Measurements from ENCODE around the gene TCF19. TPM values are rescaled to one million over a fixed set of nuclear protein-coding genes. Genes with fewer than 3 reads are reported as not detected.
A peak's percentile ranks its signal among the peaks of the same experiment; 100 is the strongest.
"Not testable (repeated sequence)": the region's sequence is repeated elsewhere in the genome, so short reads cannot be mapped to it uniquely, and the experiment has no call there.

TCF19 gene
- total RNA-seq, 1 experiment from 2014 or later, result 12.7 TPM

DNA sequence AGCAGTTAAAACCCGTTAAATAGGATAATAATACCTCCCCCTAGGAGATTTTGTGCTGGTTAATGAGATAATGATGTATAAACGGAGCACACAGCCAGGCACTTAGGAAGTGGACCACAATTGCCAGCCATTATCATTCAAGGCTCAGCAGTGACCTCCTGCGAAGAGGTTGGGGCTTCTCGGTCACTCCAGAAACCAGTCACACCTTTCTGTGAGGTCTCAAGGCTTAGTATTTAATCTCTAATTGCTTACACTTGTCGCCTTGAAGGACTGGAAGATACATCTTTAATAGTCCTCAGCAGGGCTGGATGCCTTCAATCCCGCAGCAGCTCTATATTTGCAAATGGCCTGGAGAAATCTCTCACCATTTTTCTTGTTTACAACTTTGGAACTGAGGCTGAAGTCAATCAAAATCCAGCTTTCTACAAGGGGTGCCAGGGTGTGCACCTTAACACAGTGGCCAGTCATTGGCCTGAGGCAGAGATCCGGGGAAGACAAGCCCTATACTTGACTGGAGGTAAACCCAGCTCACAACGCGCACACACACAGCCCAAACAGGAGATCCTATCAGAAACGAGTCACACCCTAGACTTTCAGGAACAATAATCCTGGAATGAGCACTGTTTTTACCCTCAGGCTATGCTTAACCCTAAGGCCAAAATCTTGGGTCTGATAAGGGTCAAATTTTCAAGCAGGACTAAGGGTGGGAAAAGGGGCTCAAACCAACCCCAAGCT is 10.9 kb downstream of the TCF19 start (continued):
- TF ChIP-seq KAT7 (CRISPR knock-in tag; IDR thresholded peaks at IDR 0.05; ENCODE audit: borderline replicate concordance) (no peak), ELF4 (CRISPR knock-in tag; IDR thresholded peaks at IDR 0.05; ENCODE audit: low read depth) (no peak), SOX15 (CRISPR knock-in tag; IDR thresholded peaks at IDR 0.05) (no peak), MYBL2 (CRISPR knock-in tag; IDR thresholded peaks at IDR 0.05) (no peak), ETV6 (CRISPR knock-in tag; IDR thresholded peaks at IDR 0.05) (no peak), JUN (CRISPR knock-in tag; IDR thresholded peaks at IDR 0.05) (no peak), NFATC4 (CRISPR knock-in tag; IDR thresholded peaks at IDR 0.05) (no peak), NR1H2 (CRISPR knock-in tag; IDR thresholded peaks at IDR 0.05) (no peak), ZNF317 (CRISPR knock-in tag; IDR thresholded peaks at IDR 0.05; ENCODE audit: borderline replicate concordance, low read depth) (no peak)
- TF ChIP-seq, protein P1, sequence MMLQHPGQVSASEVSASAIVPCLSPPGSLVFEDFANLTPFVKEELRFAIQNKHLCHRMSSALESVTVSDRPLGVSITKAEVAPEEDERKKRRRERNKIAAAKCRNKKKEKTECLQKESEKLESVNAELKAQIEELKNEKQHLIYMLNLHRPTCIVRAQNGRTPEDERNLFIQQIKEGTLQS (CRISPR knock-in tag; conservative IDR thresholded peaks at IDR 0.05), result no peak

DNA sequence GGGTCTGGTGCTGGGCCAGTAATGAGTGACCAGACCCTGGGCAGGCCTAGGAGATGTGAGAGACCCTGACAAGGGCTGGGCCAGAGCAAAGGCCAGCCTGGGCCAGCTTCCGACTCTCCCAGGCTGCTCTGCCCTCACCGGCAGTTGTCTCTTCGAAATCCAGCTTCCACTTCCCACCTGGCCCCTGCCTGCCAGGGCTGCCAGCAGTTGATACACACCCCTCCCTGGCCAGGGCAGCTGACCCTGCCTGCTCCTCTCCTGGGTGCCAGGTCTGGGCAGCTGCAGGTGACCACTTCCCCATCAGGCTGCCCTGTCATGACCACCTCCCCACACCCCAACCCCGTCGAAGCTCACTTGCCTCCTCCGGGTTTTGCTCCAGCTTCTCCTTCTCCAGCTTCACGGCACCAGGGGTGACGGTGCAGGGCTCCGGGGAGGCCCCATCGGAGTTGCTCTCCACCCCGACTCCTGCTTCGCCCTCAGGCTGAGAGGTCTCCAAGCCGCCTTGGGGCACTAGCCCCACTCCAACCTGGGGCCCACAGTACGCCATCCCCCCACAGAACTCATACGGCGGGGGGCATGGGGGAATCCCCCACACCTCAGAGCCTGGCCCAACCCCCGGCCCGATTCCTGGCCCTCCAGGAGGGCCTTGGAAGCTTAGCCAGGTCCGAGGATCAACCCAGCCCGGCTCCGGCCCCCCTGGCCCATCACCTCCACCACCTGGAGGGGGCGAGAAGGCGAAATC is 11.6 kb downstream of the TCF19 start:
- Mint-ChIP-seq H3K36me3 (peaks cover 45% of the 10 kb centered on the region), H3K4me1 (peaks cover 65% of the 10 kb centered on the region), H3K27ac (peak overlapping the region; percentile 72), H3K4me3 (peak overlapping the region; percentile 97)
- not testable (repeated sequence) for DNase-seq (ENCODE audit: low spot score); H3K9me3 Mint-ChIP-seq; ATAC-seq; H3K27me3 Mint-ChIP-seq (ENCODE audit: low read depth)
- CTCF ChIA-PET, result interaction anchor here (0.9 to 4.8 kb wide), 5 partner anchors 11 to 197 kb away, joined by 4 to 60 read pairs (median 6); partner anchors contain the start of gene TCF19
- 0 out of 2 replicates have a peak, but pooled peaks have one; percentile 13 for TF ChIP-seq FOXP1 (CRISPR knock-in tag; IDR thresholded peaks at IDR 0.05; ENCODE audit: borderline replicate concordance)
- POLR2A ChIA-PET, result interaction anchor here (0.8 to 1.3 kb wide), 2 partner anchors 11 to 20 kb away, joined by 3 to 8 read pairs; partner anchors contain the start of gene TCF19

DNA sequence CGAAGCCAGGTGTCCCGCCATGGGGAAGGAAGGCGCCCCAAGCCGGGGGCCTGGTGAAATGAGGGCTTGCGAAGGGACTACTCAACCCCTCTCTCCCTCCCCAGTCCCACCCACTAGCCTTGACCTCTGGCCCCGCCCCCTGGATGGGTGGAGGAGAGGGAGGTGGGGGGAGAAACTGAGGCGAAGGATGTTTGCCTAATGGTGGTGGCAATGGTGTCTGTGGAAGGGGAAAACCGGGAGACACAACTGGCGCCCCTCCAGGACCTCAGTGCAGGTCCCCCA is 12.2 kb downstream of the TCF19 start, which contains the start of gene POU5F1:
Gene POU5F1 (minus strand): TSS at position 83 of the 282 bp plus-strand sequence. CDS start 62 bp downstream, at position 21.
- Mint-ChIP-seq H3K4me1 (peaks cover 67% of the 10 kb centered on the region), H3K27me3 (ENCODE audit: low read depth) (no peaks in the 10 kb centered on the region), H3K36me3 (peaks cover 42% of the 10 kb centered on the region), H3K9me3 (no peaks in the 10 kb centered on the region), H3K4me3 (peak within 1 kb of the TSS; percentile 97), H3K27ac (peak within 1 kb of the TSS; percentile 100)
- ChIA-PET CTCF (interaction anchor here (1.8 to 4.8 kb wide), 4 partner anchors 9 to 83 kb away, joined by 7 to 60 read pairs (median 14); no protein-coding TSS in a partner anchor), POLR2A (interaction anchor here (1.3 to 2.9 kb wide), 2 partner anchors 11 to 12 kb away, joined by 8 to 44 read pairs; partner anchors contain the start of gene TCF19)
- TF ChIP-seq SP1 (CRISPR knock-in tag; conservative IDR thresholded peaks at IDR 0.05), result peak; percentile 66; the same call in 1 of the 2 replicates
- TF ChIP-seq, protein P2, sequence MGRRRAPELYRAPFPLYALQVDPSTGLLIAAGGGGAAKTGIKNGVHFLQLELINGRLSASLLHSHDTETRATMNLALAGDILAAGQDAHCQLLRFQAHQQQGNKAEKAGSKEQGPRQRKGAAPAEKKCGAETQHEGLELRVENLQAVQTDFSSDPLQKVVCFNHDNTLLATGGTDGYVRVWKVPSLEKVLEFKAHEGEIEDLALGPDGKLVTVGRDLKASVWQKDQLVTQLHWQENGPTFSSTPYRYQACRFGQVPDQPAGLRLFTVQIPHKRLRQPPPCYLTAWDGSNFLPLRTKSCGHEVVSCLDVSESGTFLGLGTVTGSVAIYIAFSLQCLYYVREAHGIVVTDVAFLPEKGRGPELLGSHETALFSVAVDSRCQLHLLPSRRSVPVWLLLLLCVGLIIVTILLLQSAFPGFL (CRISPR knock-in tag; IDR thresholded peaks at IDR 0.05; ENCODE audit: borderline replicate concordance), result no peak
- TF ChIP-seq ZBTB21 (CRISPR knock-in tag; IDR thresholded peaks at IDR 0.05; ENCODE audit: borderline replicate concordance), result no peak
- no peak for TF ChIP-seq CBFB (CRISPR knock-in tag; IDR thresholded peaks at IDR 0.05; ENCODE audit: low read depth)
- TF ChIP-seq ETV6 (CRISPR knock-in tag; IDR thresholded peaks at IDR 0.05), result peak; percentile 58
- TF ChIP-seq NR3C1 (CRISPR knock-in tag; conservative IDR thresholded peaks at IDR 0.05; ENCODE audit: low read depth), result no peak
- no peak for TF ChIP-seq OVOL2 (CRISPR knock-in tag; IDR thresholded peaks at IDR 0.05; ENCODE audit: borderline replicate concordance)
- no peak for TF ChIP-seq NFATC4 (CRISPR knock-in tag; IDR thresholded peaks at IDR 0.05)
- TF ChIP-seq RORB (CRISPR knock-in tag; IDR thresholded peaks at IDR 0.05), result no peak
- TF ChIP-seq, protein P3, sequence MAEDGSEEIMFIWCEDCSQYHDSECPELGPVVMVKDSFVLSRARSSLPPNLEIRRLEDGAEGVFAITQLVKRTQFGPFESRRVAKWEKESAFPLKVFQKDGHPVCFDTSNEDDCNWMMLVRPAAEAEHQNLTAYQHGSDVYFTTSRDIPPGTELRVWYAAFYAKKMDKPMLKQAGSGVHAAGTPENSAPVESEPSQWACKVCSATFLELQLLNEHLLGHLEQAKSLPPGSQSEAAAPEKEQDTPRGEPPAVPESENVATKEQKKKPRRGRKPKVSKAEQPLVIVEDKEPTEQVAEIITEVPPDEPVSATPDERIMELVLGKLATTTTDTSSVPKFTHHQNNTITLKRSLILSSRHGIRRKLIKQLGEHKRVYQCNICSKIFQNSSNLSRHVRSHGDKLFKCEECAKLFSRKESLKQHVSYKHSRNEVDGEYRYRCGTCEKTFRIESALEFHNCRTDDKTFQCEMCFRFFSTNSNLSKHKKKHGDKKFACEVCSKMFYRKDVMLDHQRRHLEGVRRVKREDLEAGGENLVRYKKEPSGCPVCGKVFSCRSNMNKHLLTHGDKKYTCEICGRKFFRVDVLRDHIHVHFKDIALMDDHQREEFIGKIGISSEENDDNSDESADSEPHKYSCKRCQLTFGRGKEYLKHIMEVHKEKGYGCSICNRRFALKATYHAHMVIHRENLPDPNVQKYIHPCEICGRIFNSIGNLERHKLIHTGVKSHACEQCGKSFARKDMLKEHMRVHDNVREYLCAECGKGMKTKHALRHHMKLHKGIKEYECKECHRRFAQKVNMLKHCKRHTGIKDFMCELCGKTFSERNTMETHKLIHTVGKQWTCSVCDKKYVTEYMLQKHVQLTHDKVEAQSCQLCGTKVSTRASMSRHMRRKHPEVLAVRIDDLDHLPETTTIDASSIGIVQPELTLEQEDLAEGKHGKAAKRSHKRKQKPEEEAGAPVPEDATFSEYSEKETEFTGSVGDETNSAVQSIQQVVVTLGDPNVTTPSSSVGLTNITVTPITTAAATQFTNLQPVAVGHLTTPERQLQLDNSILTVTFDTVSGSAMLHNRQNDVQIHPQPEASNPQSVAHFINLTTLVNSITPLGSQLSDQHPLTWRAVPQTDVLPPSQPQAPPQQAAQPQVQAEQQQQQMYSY (CRISPR knock-in tag; IDR thresholded peaks at IDR 0.05), result no peak
- ATAC-seq (peak; percentile 11), DNase-seq (ENCODE audit: low spot score) (peak; percentile 78)

Measured in WTC11 (cell line).